Body of pancreas (tissue), 4 donors: ENCODE results near the gene PLA2G4D.

ENCODE experiments used
- CTCF ChIP-seq, 7 experiments: fragments of 450-650 bp in 4 of 7; fragments of 200-600 bp in 3 of 7; sonication (generic) in 3 of 7; IDR thresholded peaks; one replicate each; pipeline ENCODE4 v1.5.1; 2016 to 2019; ENCODE audit warnings: antibody characterized with exemption in 7 of 7
- POLR2A ChIP-seq, 3 donors: fragments of 450-650 bp; IDR thresholded peaks; one replicate each; pipeline ENCODE4 v1.6.1; 2016; ENCODE audit warnings: antibody characterized with exemption in 3 of 3, mild to moderate bottlenecking in 2 of 3

- TF ChIP-seq CTCF (IDR thresholded peaks at IDR 0.05) (peak; percentile 75 to 95 (median 89)), POLR2A (IDR thresholded peaks at IDR 0.05) (no peak)
Measured at GRCh38 chr15:42059661-42060476, 34.5 kb downstream of the PLA2G4D start.
